22Rv1 (cell line): ENCODE results near the gene SEC61A2.
"Not testable (repeated sequence)": the region's sequence is repeated elsewhere in the genome, so short reads cannot be mapped to it uniquely, and the experiment has no call there.

ENCODE experiments used
- H3K27ac ChIP-seq: fragments of 450-650 bp; 2 replicates; pipeline ENCODE4 v1.5.1; 2017
- CTCF ChIP-seq: fragments of 450-650 bp; IDR thresholded peaks from 2 replicates; pipeline ENCODE4 v1.5.1; 2017; ENCODE audit warnings: mild to moderate bottlenecking
- ZFX ChIP-seq: fragments of 450-650 bp; IDR thresholded peaks from 2 replicates; pipeline ENCODE4 v1.6.1; 2017; ENCODE audit warnings: antibody characterized with exemption, borderline replicate concordance

SEC61A2 gene

GRCh38 chr10:12129222-12130111 lies at the start of gene SEC61A2:
Gene SEC61A2 (plus strand): TSS chr10:12129677. CDS start chr10:12129788, 111 bp downstream.
- TF ChIP-seq ZFX (no peak), CTCF (no peak)
- H3K27ac ChIP-seq: peak within 1 kb of the TSS; percentile 94

- TF ChIP-seq CTCF (no peak), ZFX (no peak)
- H3K27ac ChIP-seq: no peak overlapping the region
Observed at GRCh38 chr10:12081470-12081869, 48.0 kb upstream of the SEC61A2 start.

- H3K27ac ChIP-seq: no peak overlapping the region
- TF ChIP-seq ZFX (no peak), CTCF (no peak)
Observed at GRCh38 chr10:12081879-12082557, 47.5 kb upstream of the SEC61A2 start.

- no peak overlapping the region for H3K27ac ChIP-seq
Observed at GRCh38 chr10:12088919-12089318, 40.6 kb upstream of the SEC61A2 start.

GRCh38 chr10:12091421-12091820 lies 38.1 kb upstream of the SEC61A2 start:
- no peak overlapping the region for H3K27ac ChIP-seq
- no peak for TF ChIP-seq ZFX
- no peak for TF ChIP-seq CTCF

More at GRCh38 chr10:12088919-12089318, 40.6 kb upstream of the SEC61A2 start:
- TF ChIP-seq CTCF (no peak), ZFX (no peak)

GRCh38 chr10:12097361-12097760 lies 32.1 kb upstream of the SEC61A2 start:
- H3K27ac ChIP-seq: not testable (repeated sequence)

- no peak for TF ChIP-seq CTCF
- TF ChIP-seq ZFX: no peak
- H3K27ac ChIP-seq: no peak overlapping the region
Observed at GRCh38 chr10:12097791-12098190, 31.7 kb upstream of the SEC61A2 start.
